CD4-positive, alpha-beta memory T cell (primary cell): ENCODE measurements around the gene COL4A1. TPM values are rescaled to one million over a fixed set of nuclear protein-coding genes. Genes with fewer than 3 reads are reported as not detected.

Experiments used
- CTCF ChIA-PET: fragments of 350-600 bp; sonication (Branson Sonifier 250); formaldehyde crosslinking; loops from one replicate; lab custom pipeline; 2021; ENCODE audit warnings: inconsistent platforms; ENCODE audit not compliant: partially characterized antibody; lab: Charles Lee
- POLR2A ChIA-PET: fragments of 350-600 bp; sonication (Branson Sonifier 250); formaldehyde crosslinking; loops from one replicate; lab custom pipeline; 2021; ENCODE audit not compliant: partially characterized antibody; lab: Charles Lee
- DNase-seq, 5 donors: peaks; one replicate each; pipeline versions ENCODE4 v3.0.0 to v3.0.0-alpha.2; 2020 to 2022; ENCODE audit warnings: mixed read lengths in 1 of 5
- H3K27ac ChIP-seq: one replicate; pipeline ENCODE4 v1.7.0; 2013; ENCODE audit warnings: low read depth, low read length
- H3K27me3 ChIP-seq: 2 replicates; pipeline ENCODE4 v1.7.0; 2013; ENCODE audit warnings: mild to moderate bottlenecking, low read length, moderate library complexity; ENCODE audit not compliant: insufficient read depth
- H3K36me3 ChIP-seq: 2 replicates; pipeline ENCODE4 v1.7.0; 2013; ENCODE audit warnings: mild to moderate bottlenecking, low read length, moderate library complexity; ENCODE audit not compliant: insufficient read depth
- H3K4me1 ChIP-seq: 2 replicates; pipeline ENCODE4 v1.7.0; 2013; ENCODE audit warnings: mild to moderate bottlenecking, low read length, moderate library complexity; ENCODE audit not compliant: insufficient read depth
- H3K4me3 ChIP-seq, 2 donors: one replicate each; pipeline ENCODE4 v1.7.0; 2013; ENCODE audit warnings: low read length in 2 of 2, mild to moderate bottlenecking in 1 of 2
- H3K9me3 ChIP-seq, 2 donors: one replicate each; pipeline ENCODE4 v1.7.0; 2013; ENCODE audit warnings: low read length in 2 of 2, control low read depth in 1 of 2; ENCODE audit not compliant: control insufficient read depth in 1 of 2
- H3K27ac Mint-ChIP-seq, 7 donors: one replicate each; pipeline ENCODE4 v1.8.0; 2020 to 2021; ENCODE audit warnings: mixed read lengths in 7 of 7, mild to moderate bottlenecking in 6 of 7, inconsistent platforms in 3 of 7, moderate library complexity in 3 of 7
- H3K27me3 Mint-ChIP-seq, 2 donors: one replicate each; pipeline ENCODE4 v1.8.0; 2020 to 2021; ENCODE audit warnings: mixed read lengths in 2 of 2
- H3K36me3 Mint-ChIP-seq, 2 donors: one replicate each; pipeline ENCODE4 v1.8.0; 2020 to 2021; ENCODE audit warnings: mixed read lengths in 2 of 2, inconsistent platforms in 1 of 2, mild to moderate bottlenecking in 1 of 2
- H3K4me1 Mint-ChIP-seq, 4 donors: one replicate each; pipeline ENCODE4 v1.8.0; 2020 to 2021; ENCODE audit warnings: mixed read lengths in 4 of 4, mild to moderate bottlenecking in 1 of 4
- H3K4me3 Mint-ChIP-seq, 8 donors: one replicate each; pipeline ENCODE4 v1.8.0; 2020 to 2021; ENCODE audit warnings: mixed read lengths in 8 of 8, mild to moderate bottlenecking in 7 of 8, moderate library complexity in 6 of 8, inconsistent platforms in 3 of 8
- H3K9me3 Mint-ChIP-seq, 8 donors: one replicate each; pipeline ENCODE4 v1.8.0; 2020 to 2021; ENCODE audit warnings: mixed read lengths in 8 of 8, mild to moderate bottlenecking in 5 of 8, inconsistent platforms in 3 of 8, moderate library complexity in 1 of 8
- intact Hi-C: fragments of 100-400 bp; cut with micrococcal nuclease; formaldehyde crosslinking; loops from one replicate; pipeline ENCODE4 v1.15.1; 2023
- polyA plus RNA-seq, 2 donors: library from polyadenylated mRNA; unstranded; fragments of 300-500 nt; fragmentation: Illumina TruSeq; gene quantifications; one replicate each; pipeline ENCODE4 v1.2.3, GENCODE V29; 2021
- total RNA-seq, 2 experiments: library from RNA; stranded (reverse); gene quantifications; one replicate each; pipeline ENCODE4 v1.2.3, GENCODE V29; 2021

COL4A1 gene
- total and polyA plus RNA-seq, 4 experiments from 2014 or later, result not detected

DNA sequence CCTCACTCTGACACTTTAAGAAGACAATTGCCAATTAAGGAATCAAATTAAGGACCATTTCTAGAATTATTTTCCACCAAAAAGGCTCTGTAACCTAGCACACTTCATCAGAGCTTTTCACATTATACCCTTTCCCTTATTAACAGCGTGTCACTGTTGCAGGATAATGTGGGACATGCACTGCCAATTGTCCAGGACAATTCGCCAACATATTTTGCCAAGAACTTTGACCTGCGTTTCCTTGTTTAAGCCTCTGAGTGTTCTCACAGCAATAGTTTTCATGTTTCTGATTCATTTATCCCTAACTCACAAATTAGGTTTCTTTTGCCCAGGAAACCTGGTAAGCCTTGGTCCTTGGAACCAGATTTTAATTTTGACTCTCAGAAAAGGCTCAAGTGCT lies 13.3 kb downstream of the COL4A1 start:
- no peaks in the 10 kb centered on the region for H3K36me3 Mint-ChIP-seq
- DNase-seq, result no peak
- H3K27me3 Mint-ChIP-seq, result peaks cover 10 to 19% of the 10 kb centered on the region in 2 donors
- Histone ChIP-seq H3K36me3 (no peaks in the 10 kb centered on the region), H3K27me3 (no peaks in the 10 kb centered on the region), H3K9me3 (no peaks in the 10 kb centered on the region), H3K27ac (no peak overlapping the region), H3K4me1 (no peaks in the 10 kb centered on the region), H3K4me3 (no peak overlapping the region)
- no peaks in the 10 kb centered on the region for H3K4me1 Mint-ChIP-seq
- H3K9me3 Mint-ChIP-seq, result peaks cover 0 to 4% (median 2%) of the 10 kb centered on the region in 8 donors
- no peak overlapping the region for H3K4me3 Mint-ChIP-seq
- H3K27ac Mint-ChIP-seq, result no peak overlapping the region
- intact Hi-C loops, result no loop called here
- ChIA-PET CTCF (no interaction called here), POLR2A (no interaction called here)

DNA sequence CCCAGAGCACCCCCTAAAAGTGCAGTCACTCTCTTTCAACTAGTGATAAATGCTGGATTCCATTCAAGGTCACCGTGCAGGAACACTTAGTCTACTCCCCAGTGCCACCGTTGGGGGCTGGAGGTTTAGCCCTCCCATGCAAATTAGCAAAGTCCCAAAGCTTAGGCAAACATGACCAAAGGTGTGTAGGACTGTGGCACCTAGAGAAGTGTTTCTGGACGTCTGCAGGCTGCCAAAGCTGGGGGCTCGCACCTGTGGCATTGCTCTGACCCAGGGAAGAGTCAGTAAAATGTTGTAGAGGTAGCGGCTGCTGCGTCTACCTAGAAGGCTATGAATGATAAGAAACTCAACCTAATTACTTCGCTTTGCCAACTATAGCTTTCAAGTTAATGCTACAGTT lies 13.9 kb downstream of the COL4A1 start:
- Histone ChIP-seq H3K27ac (no peak overlapping the region), H3K36me3 (no peaks in the 10 kb centered on the region), H3K4me3 (no peak overlapping the region), H3K4me1 (no peaks in the 10 kb centered on the region), H3K9me3 (no peaks in the 10 kb centered on the region), H3K27me3 (no peaks in the 10 kb centered on the region)
- H3K36me3 Mint-ChIP-seq, result no peaks in the 10 kb centered on the region
- H3K9me3 Mint-ChIP-seq, result peaks cover 0 to 4% (median 2%) of the 10 kb centered on the region in 8 donors
- H3K4me3 Mint-ChIP-seq, result no peak overlapping the region
- H3K27me3 Mint-ChIP-seq, result peaks cover 6 to 17% of the 10 kb centered on the region in 2 donors
- H3K27ac Mint-ChIP-seq, result no peak overlapping the region
- DNase-seq, result no peak
- POLR2A ChIA-PET, result no interaction called here
- intact Hi-C loops, result no loop called here
- CTCF ChIA-PET, result no interaction called here
- H3K4me1 Mint-ChIP-seq, result no peaks in the 10 kb centered on the region

DNA sequence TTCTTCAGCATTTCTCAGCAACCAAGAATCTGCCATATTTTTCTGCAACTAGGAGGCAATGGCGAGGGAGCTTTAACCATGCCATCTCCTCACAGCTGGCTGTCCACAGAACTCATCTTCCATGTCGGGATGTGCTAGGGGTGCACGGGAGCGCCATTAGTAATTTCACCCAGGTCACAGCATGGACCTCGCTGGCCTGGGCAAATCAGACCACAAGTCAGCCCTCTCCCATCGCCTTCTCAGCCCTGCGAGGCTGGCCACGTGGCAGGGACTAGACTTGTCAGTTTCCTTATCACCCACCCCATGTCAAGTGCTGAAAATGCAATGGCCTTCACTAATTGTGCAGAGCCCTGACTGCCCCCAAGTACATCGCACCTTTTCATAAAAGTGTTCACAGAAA lies 15.7 kb downstream of the COL4A1 start:
- no peak for DNase-seq
- intact Hi-C loops, result no loop called here
- no peaks in the 10 kb centered on the region for H3K4me1 Mint-ChIP-seq
- H3K36me3 Mint-ChIP-seq, result no peaks in the 10 kb centered on the region
- peaks cover 0 to 4% (median 2%) of the 10 kb centered on the region in 8 donors for H3K9me3 Mint-ChIP-seq
- Histone ChIP-seq H3K36me3 (no peaks in the 10 kb centered on the region), H3K4me3 (no peak overlapping the region), H3K9me3 (no peaks in the 10 kb centered on the region), H3K27ac (no peak overlapping the region), H3K4me1 (no peaks in the 10 kb centered on the region), H3K27me3 (no peaks in the 10 kb centered on the region)
- peaks cover 3 to 13% of the 10 kb centered on the region in 2 donors for H3K27me3 Mint-ChIP-seq
- H3K4me3 Mint-ChIP-seq, result no peak overlapping the region
- ChIA-PET CTCF (no interaction called here), POLR2A (no interaction called here)
- no peak overlapping the region for H3K27ac Mint-ChIP-seq

DNA sequence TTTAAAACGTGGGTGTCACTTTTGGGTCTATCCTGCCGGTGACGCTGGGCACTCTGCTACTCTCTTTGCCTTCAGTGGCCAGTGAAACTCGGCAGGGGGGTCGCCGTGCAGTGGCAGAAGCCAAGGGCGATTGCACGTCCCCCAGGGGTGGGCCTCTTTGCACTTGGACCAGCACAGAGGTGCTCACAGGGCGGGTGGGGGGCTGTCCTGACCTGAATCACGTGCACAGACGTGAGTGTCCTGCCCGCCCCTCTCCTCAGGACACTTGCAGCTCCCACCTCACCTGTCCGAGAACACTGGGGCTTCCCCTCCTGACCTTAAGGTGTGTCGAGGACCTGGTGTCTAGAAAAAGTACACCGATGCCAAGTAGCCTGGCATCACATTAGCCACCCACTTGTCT lies 16.1 kb downstream of the COL4A1 start:
- no peak for DNase-seq
- Histone ChIP-seq H3K9me3 (no peaks in the 10 kb centered on the region), H3K4me1 (no peaks in the 10 kb centered on the region), H3K27me3 (no peaks in the 10 kb centered on the region), H3K4me3 (no peak overlapping the region), H3K27ac (no peak overlapping the region), H3K36me3 (no peaks in the 10 kb centered on the region)
- H3K27ac Mint-ChIP-seq, result no peak overlapping the region
- ChIA-PET CTCF (interaction anchor here (1.0 kb wide), 1 partner anchor 10 kb away, joined by 3 read pairs; no protein-coding TSS in a partner anchor), POLR2A (no interaction called here)
- no peak overlapping the region for H3K4me3 Mint-ChIP-seq
- intact Hi-C loops, result no loop called here
- peaks cover 0 to 10% of the 10 kb centered on the region in 2 donors for H3K27me3 Mint-ChIP-seq
- no peaks in the 10 kb centered on the region for H3K4me1 Mint-ChIP-seq
- no peaks in the 10 kb centered on the region for H3K36me3 Mint-ChIP-seq
- peaks cover 0 to 4% (median under 1%) of the 10 kb centered on the region in 8 donors for H3K9me3 Mint-ChIP-seq

DNA sequence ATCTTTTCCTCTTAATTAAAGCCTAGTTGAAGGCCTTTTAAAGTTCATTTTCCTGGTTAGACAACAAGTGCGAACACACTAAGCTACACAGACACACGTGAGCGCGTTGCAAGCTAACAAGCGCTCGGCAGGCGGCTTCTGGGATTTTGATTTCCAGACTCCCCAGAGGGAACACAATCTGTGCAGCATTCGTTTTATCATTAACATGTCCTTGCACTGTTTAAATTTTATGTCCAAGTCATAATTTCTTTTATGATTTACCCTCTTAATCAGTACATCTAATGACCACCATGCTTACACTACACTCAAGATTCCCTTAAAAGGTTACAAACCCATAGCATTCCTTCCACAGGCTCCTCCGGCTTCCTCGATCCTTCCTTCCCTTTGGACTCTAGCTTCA lies 16.8 kb downstream of the COL4A1 start:
- CTCF ChIA-PET, result interaction anchor here (1.0 kb wide), 1 partner anchor 10 kb away, joined by 3 read pairs; no protein-coding TSS in a partner anchor
- H3K4me1 ChIP-seq, result no peaks in the 10 kb centered on the region
- peaks cover 2 to 8% of the 10 kb centered on the region in 2 donors for H3K27me3 Mint-ChIP-seq
- no peak for DNase-seq
- intact Hi-C loops, result no loop called here
- no peaks in the 10 kb centered on the region for H3K36me3 ChIP-seq
- H3K27ac Mint-ChIP-seq, result no peak overlapping the region
- H3K9me3 Mint-ChIP-seq, result peaks cover 0 to 4% (median under 1%) of the 10 kb centered on the region in 8 donors
- POLR2A ChIA-PET, result no interaction called here
- H3K36me3 Mint-ChIP-seq, result no peaks in the 10 kb centered on the region
- H3K4me3 Mint-ChIP-seq, result no peak overlapping the region
- no peak overlapping the region for H3K27ac ChIP-seq
- no peaks in the 10 kb centered on the region for H3K27me3 ChIP-seq
- H3K4me1 Mint-ChIP-seq, result no peaks in the 10 kb centered on the region
- no peak overlapping the region for H3K4me3 ChIP-seq
- H3K9me3 ChIP-seq, result no peaks in the 10 kb centered on the region

DNA sequence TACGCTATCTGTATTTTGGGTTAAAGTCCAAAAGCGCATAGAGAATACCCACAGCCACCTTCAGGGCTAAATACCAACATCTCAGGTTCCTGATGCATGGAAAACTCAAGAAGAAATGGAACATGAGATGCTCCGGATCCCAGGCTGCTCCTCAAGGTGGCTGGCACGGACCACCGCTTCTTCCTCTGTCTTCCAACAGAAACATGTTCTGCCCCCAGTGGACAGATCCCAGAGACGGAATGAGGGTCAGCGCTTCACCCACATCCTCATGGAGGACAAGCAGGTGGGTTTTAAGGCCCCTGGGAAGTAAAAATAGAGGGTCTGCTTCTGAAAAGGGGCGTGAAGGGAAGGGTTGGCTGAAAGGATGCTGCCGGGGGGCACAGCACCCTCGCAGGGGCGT lies 17.3 kb downstream of the COL4A1 start:
- Histone ChIP-seq H3K27me3 (no peaks in the 10 kb centered on the region), H3K36me3 (no peaks in the 10 kb centered on the region), H3K9me3 (no peaks in the 10 kb centered on the region), H3K4me3 (no peak overlapping the region), H3K4me1 (no peaks in the 10 kb centered on the region), H3K27ac (no peak overlapping the region)
- no peaks in the 10 kb centered on the region for H3K4me1 Mint-ChIP-seq
- CTCF ChIA-PET, result no interaction called here
- no peak overlapping the region for H3K27ac Mint-ChIP-seq
- peaks cover 0 to 4% (median under 1%) of the 10 kb centered on the region in 8 donors for H3K9me3 Mint-ChIP-seq
- peaks cover 2 to 8% of the 10 kb centered on the region in 2 donors for H3K27me3 Mint-ChIP-seq
- H3K4me3 Mint-ChIP-seq, result no peak overlapping the region
- intact Hi-C loops, result no loop called here
- POLR2A ChIA-PET, result no interaction called here
- no peaks in the 10 kb centered on the region for H3K36me3 Mint-ChIP-seq
- no peak for DNase-seq

DNA sequence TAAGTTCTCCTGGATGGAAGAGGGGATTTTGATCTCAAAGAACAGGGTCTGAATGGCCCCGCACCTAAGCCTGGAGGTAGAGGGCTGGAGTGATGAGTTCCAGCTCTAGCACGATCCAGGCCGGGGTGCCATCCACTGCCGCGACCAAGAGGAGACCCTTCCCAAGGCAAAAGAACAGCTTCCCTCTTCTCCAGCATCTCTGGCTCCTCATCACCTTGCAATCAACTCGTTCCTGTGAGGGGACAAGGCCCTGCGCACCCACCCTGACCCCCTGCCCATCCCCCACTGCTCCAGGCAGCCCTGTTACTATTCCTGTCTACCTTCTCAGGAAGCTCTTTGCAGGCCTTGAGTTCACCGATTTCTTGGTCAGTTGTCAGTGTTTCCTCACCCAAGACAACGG lies 17.8 kb downstream of the COL4A1 start:
- POLR2A ChIA-PET, result no interaction called here

More for the DNA sequence above, 17.8 kb downstream of the COL4A1 start:
- H3K4me1 ChIP-seq, result no peaks in the 10 kb centered on the region
- H3K27me3 Mint-ChIP-seq, result peaks cover 2 to 6% of the 10 kb centered on the region in 2 donors
- no peaks in the 10 kb centered on the region for H3K9me3 ChIP-seq
- H3K4me1 Mint-ChIP-seq, result no peaks in the 10 kb centered on the region
- no peaks in the 10 kb centered on the region for H3K27me3 ChIP-seq
- no peak overlapping the region for H3K27ac Mint-ChIP-seq
- H3K36me3 Mint-ChIP-seq, result no peaks in the 10 kb centered on the region
- no peak for DNase-seq
- H3K9me3 Mint-ChIP-seq, result peaks cover 0 to 4% (median under 1%) of the 10 kb centered on the region in 8 donors
- no peak overlapping the region for H3K4me3 ChIP-seq
- intact Hi-C loops, result no loop called here
- CTCF ChIA-PET, result no interaction called here
- no peak overlapping the region for H3K4me3 Mint-ChIP-seq
- H3K27ac ChIP-seq, result no peak overlapping the region
- H3K36me3 ChIP-seq, result no peaks in the 10 kb centered on the region
